ENCODE results near the gene GPALPP1.
"Not testable (repeated sequence)": the region's sequence is repeated elsewhere in the genome, so short reads cannot be mapped to it uniquely, and the experiment has no call there.

Gene GPALPP1

DNA sequence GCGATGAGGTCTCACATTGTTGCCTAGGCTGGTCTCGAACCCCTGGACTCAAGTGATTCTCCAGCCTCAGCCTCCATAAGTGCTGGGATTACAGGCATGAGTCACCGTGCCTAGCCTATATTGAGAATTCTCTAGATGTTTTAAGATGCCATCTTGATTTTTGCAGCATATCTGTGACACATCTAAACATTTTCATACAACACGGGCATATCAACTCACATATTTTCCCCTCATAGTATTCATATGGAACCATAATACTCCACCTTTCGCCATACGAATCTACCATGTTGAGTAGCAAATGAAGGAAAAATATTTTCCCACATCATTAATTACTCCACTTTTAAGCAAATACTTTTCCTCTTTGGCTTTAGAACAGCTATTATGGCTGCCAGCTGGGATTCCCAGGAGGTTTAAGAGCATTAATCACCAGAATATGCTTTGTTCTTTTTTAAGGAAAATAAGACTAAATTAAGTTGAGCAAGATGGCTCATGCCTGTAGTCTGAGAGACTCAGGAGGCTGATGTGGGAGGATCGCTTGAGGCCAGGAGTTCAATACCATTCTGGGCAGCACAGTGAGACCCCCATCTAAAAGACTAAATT is 74.0 kb downstream of the GPALPP1 start:
- no peak for DNase-seq

DNA sequence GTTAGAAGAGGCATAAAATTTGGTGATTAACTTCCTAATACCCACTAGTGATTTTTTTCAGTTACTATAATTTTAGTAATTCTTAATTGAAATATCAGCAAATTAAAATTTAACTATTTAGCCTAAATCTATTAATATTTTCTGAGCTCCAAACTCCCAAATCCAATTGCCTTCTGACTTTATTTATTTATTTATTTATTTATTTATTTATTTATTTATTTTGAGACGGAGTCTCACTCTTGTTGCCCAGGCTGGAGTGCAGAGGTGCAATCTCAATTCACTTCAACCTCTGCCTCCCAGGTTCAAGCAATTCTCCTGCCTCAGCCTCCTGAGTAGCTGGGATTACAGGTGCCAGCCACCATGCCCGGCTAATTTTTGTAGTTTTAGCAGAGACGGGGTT is 74.6 kb downstream of the GPALPP1 start:
- DNase-seq = not testable (repeated sequence)

DNA sequence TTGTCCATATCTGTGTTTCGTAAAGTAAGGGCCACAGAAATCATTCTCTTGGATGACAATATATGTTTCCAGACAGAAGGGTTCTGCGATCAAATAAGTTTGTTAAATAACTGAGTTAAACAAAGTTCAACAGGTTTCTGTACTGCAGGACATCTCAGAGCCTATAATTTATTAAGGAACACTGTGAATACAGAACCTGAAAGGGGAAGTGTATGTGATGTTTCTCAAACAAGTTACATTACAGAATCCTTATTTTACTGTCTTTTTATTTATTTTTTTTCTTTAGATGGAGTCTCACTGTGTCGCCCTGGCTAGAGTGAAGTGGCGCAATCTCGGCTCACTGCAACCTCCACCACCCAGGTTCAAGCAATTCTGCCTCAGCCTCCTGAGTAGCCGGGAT is 75.6 kb downstream of the GPALPP1 start:
- no peak for DNase-seq

DNA sequence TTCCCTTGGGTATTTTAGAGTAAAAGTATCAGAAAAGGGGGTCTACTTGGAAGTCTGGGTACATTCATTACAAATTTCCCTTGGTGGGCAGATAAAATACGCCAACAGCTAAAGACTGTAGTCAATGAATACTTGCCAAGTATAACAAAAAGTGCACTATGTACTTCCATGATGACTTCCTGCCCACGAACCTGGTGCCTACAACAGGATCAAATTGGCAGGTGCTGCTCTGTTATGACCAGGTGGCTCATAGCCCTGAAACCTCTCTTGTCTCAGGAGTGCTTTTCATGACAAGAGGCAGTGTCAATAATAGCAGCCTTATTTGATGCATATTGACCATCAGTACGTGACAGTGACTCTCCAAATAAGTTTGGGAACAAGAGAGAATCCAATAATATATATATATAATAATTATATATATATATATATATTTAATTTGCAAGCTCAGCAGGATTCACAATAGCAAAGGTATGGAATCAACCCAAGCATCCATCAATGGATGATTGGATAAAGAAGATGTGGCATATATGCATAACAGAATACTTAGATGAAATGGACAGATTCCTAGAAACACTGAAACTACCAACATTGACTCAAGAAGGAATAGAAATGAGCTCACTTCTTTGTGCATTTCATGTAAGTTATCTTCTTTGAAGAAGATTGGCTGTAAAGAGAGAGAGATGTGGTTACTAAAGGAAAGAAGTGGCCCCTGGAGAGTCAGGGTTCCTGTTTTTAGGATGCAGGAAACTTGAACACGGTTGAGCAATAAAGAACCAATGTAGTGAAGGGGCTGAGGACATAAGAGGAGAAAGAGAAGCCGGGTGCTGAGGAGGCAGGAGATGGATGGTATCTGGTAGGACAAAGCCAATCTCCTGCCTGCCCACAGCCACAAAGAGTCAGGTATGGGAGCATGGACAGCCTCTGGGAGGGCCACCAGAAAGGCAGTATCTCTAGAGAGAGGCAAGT is 79.0 kb downstream of the GPALPP1 start:
- DNase-seq = no peak

DNA sequence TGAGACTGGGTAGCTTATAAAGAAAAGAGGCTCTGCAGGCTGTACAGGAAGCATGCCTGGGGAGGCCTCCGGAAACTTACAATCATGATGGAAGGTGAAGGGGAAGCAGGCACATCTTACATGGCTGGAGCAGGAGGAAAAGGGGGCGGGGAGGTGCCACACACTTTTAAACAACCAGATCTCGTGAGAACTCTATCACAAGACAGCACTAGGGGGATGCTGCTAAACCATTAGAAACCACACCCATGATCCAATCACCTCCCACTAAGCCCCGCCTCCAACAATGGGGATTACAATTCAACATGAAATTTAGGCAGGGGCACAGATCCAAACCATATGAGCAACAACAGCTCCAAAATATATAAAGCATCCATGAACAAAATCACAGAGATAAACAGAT is 84.5 kb downstream of the GPALPP1 start:
- no peak for DNase-seq

DNA sequence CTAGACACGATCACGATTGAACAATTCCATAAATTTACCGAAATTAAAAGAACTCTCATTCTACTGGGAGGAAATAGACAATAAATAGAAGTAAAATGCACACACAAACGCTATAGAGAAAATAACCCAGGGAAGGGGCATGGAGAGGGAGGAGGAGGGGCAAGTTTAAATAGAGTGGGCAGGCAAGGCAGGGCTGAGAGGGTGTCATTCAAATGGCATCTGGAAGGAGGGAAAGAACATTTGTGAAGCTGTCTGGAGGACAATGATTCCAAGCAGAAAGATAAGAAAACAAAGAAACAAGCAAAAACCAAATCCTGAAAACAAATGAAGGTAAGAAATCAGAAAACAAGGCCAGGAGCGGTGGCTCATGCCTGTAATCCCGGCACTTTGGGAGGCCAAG is 85.4 kb downstream of the GPALPP1 start:
- DNase-seq = no peak

DNA sequence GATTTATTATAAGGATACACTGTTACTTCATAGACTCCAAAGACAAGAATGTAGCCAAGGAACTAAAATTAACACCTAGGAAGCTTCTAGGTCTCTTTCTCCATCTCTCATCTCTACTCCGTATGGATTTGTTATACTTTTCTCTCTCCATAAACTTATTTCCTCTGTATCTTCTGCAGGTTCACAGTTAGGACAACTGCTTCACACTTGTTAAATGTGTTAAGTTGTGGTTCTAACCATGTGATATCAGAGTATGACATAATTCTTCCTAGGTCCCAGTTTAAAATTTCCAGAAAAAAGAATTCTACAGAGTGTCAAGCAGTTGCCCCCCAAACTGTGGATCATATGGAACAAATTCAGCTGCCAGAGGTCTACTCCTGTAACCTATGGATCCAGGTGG is 88.7 kb downstream of the GPALPP1 start:
- DNase-seq = no peak

All from hypothalamus (tissue), 51 donors.